Measurements from ENCODE around the gene MRGPRD. TPM values are rescaled to one million over a fixed set of nuclear protein-coding genes. Genes with fewer than 3 reads are reported as not detected.

The MRGPRD gene
- total RNA-seq, 2 experiments from 2014 or later = not detected

- no peak overlapping the region for H3K4me3 Mint-ChIP-seq
- no peaks in the 10 kb centered on the region for H3K36me3 Mint-ChIP-seq (ENCODE audit: low read depth)
- no peaks in the 10 kb centered on the region for H3K9me3 Mint-ChIP-seq
- no peak overlapping the region for H3K27ac Mint-ChIP-seq
- no peak for DNase-seq
- ChIA-PET CTCF (no interaction called here), POLR2A (no interaction called here)
- no peaks in the 10 kb centered on the region for H3K27me3 Mint-ChIP-seq
- H3K4me1 Mint-ChIP-seq = peaks cover 2% of the 10 kb centered on the region
Measured at GRCh38 chr11:68954836-68955606, 25.8 kb downstream of the MRGPRD start.

- Mint-ChIP-seq H3K4me3 (no peak overlapping the region), H3K27me3 (no peaks in the 10 kb centered on the region), H3K4me1 (peaks cover 7% of the 10 kb centered on the region), H3K9me3 (no peaks in the 10 kb centered on the region), H3K27ac (no peak overlapping the region), H3K36me3 (ENCODE audit: low read depth) (no peaks in the 10 kb centered on the region)
- no peak for DNase-seq
- POLR2A ChIA-PET = no interaction called here
- CTCF ChIA-PET = interaction anchor here (0.6 to 1.3 kb wide), 3 partner anchors 13 to 909 kb away, joined by 3 to 4 read pairs (median 3); no protein-coding TSS in a partner anchor
Measured at GRCh38 chr11:68950762-68951161, 30.0 kb downstream of the MRGPRD start.

GRCh38 chr11:68950270-68950669, 30.5 kb downstream of the MRGPRD start:
- H3K9me3 Mint-ChIP-seq = no peaks in the 10 kb centered on the region
- ChIA-PET CTCF (interaction anchor here (0.6 to 1.1 kb wide), 2 partner anchors 200 to 909 kb away, joined by 3 read pairs; no protein-coding TSS in a partner anchor), POLR2A (no interaction called here)
- no peak overlapping the region for H3K4me3 Mint-ChIP-seq
- peak; percentile 18 for DNase-seq
- H3K36me3 Mint-ChIP-seq (ENCODE audit: low read depth) = no peaks in the 10 kb centered on the region
- H3K27ac Mint-ChIP-seq = no peak overlapping the region
- no peaks in the 10 kb centered on the region for H3K27me3 Mint-ChIP-seq
- H3K4me1 Mint-ChIP-seq = peaks cover 6% of the 10 kb centered on the region

- Mint-ChIP-seq H3K4me1 (peaks cover 5% of the 10 kb centered on the region), H3K4me3 (no peak overlapping the region), H3K9me3 (no peaks in the 10 kb centered on the region), H3K27me3 (no peaks in the 10 kb centered on the region), H3K27ac (no peak overlapping the region), H3K36me3 (ENCODE audit: low read depth) (no peaks in the 10 kb centered on the region)
- CTCF ChIA-PET = interaction anchor here (0.9 kb wide), 1 partner anchor 16 kb away, joined by 3 read pairs; no protein-coding TSS in a partner anchor
- POLR2A ChIA-PET = no interaction called here
- DNase-seq = no peak
Measured at GRCh38 chr11:68948935-68949334, 31.9 kb downstream of the MRGPRD start.

GRCh38 chr11:68948496-68948895, 32.3 kb downstream of the MRGPRD start:
- Mint-ChIP-seq H3K4me1 (peaks cover 5% of the 10 kb centered on the region), H3K36me3 (ENCODE audit: low read depth) (no peaks in the 10 kb centered on the region), H3K27ac (no peak overlapping the region), H3K9me3 (no peaks in the 10 kb centered on the region), H3K4me3 (no peak overlapping the region), H3K27me3 (no peaks in the 10 kb centered on the region)
- DNase-seq = no peak
- ChIA-PET POLR2A (no interaction called here), CTCF (no interaction called here)

- Mint-ChIP-seq H3K4me1 (peaks cover 5% of the 10 kb centered on the region), H3K4me3 (no peak overlapping the region), H3K27me3 (no peaks in the 10 kb centered on the region), H3K36me3 (ENCODE audit: low read depth) (no peaks in the 10 kb centered on the region), H3K27ac (no peak overlapping the region), H3K9me3 (no peaks in the 10 kb centered on the region)
- ChIA-PET POLR2A (no interaction called here), CTCF (no interaction called here)
- DNase-seq = no peak
Measured at GRCh38 chr11:68947151-68947550, 33.6 kb downstream of the MRGPRD start.

- ChIA-PET CTCF (no interaction called here), POLR2A (no interaction called here)
- Mint-ChIP-seq H3K27me3 (no peaks in the 10 kb centered on the region), H3K9me3 (no peaks in the 10 kb centered on the region), H3K36me3 (ENCODE audit: low read depth) (no peaks in the 10 kb centered on the region), H3K4me1 (peaks cover 5% of the 10 kb centered on the region), H3K27ac (no peak overlapping the region), H3K4me3 (no peak overlapping the region)
- no peak for DNase-seq
Measured at GRCh38 chr11:68946416-68947090, 34.2 kb downstream of the MRGPRD start.

- no peak for DNase-seq
- CTCF ChIA-PET = interaction anchor here (1.0 kb wide), 1 partner anchor 233 kb away, joined by 3 read pairs; no protein-coding TSS in a partner anchor
- Mint-ChIP-seq H3K9me3 (no peaks in the 10 kb centered on the region), H3K27ac (no peak overlapping the region), H3K4me1 (peaks cover 1% of the 10 kb centered on the region), H3K36me3 (ENCODE audit: low read depth) (peaks cover 5% of the 10 kb centered on the region), H3K4me3 (no peak overlapping the region), H3K27me3 (no peaks in the 10 kb centered on the region)
- POLR2A ChIA-PET = no interaction called here
Measured at GRCh38 chr11:68942751-68943271, 38.0 kb downstream of the MRGPRD start.

- Mint-ChIP-seq H3K4me3 (no peak overlapping the region), H3K36me3 (ENCODE audit: low read depth) (peaks cover 5% of the 10 kb centered on the region), H3K27ac (no peak overlapping the region), H3K4me1 (no peaks in the 10 kb centered on the region), H3K27me3 (no peaks in the 10 kb centered on the region), H3K9me3 (no peaks in the 10 kb centered on the region)
- CTCF ChIA-PET = interaction anchor here (1.0 kb wide), 1 partner anchor 232 kb away, joined by 3 read pairs; no protein-coding TSS in a partner anchor
- no peak for DNase-seq
- POLR2A ChIA-PET = no interaction called here
Measured at GRCh38 chr11:68942095-68942620, 38.6 kb downstream of the MRGPRD start.

GRCh38 chr11:68941324-68942094, 39.3 kb downstream of the MRGPRD start:
- ChIA-PET POLR2A (no interaction called here), CTCF (no interaction called here)
- H3K27me3 Mint-ChIP-seq = no peaks in the 10 kb centered on the region
- no peak overlapping the region for H3K4me3 Mint-ChIP-seq
- peaks cover 5% of the 10 kb centered on the region for H3K36me3 Mint-ChIP-seq (ENCODE audit: low read depth)
- no peaks in the 10 kb centered on the region for H3K9me3 Mint-ChIP-seq
- DNase-seq = no peak
- H3K4me1 Mint-ChIP-seq = no peaks in the 10 kb centered on the region
- H3K27ac Mint-ChIP-seq = no peak overlapping the region

GRCh38 chr11:68940651-68941323, 40.0 kb downstream of the MRGPRD start:
- H3K4me3 Mint-ChIP-seq = no peak overlapping the region

More at GRCh38 chr11:68940651-68941323, 40.0 kb downstream of the MRGPRD start:
- DNase-seq = no peak
- Mint-ChIP-seq H3K27me3 (no peaks in the 10 kb centered on the region), H3K36me3 (ENCODE audit: low read depth) (peaks cover 5% of the 10 kb centered on the region), H3K4me1 (no peaks in the 10 kb centered on the region), H3K27ac (no peak overlapping the region), H3K9me3 (no peaks in the 10 kb centered on the region)
- POLR2A ChIA-PET = no interaction called here
- CTCF ChIA-PET = no interaction called here
